WERI-Rb-1 (cell line): ENCODE results near the gene AZI2.

Experiments
- DNase-seq: peaks from one replicate; pipeline ENCODE4 v3.0.0-alpha.2; 2020
- H3K27ac ChIP-seq: fragments of 250-450 bp; sonication (Bioruptor Pico); 2 replicates; pipeline ENCODE4 v1.5.1; 2020; ENCODE audit warnings: mild to moderate bottlenecking, moderate library complexity
- H3K27me3 ChIP-seq: fragments of 250-450 bp; sonication (Bioruptor Pico); 2 replicates; pipeline ENCODE4 v1.5.1; 2021; ENCODE audit warnings: mild to moderate bottlenecking, low read depth, moderate library complexity; ENCODE audit not compliant: insufficient read depth, severe bottlenecking
- H3K36me3 ChIP-seq: fragments of 250-450 bp; sonication (Bioruptor Pico); 2 replicates; pipeline ENCODE4 v1.5.1; 2020; ENCODE audit warnings: mild to moderate bottlenecking, moderate library complexity
- H3K4me3 ChIP-seq: 2 replicates; pipeline ENCODE4 v1.5.1; 2011; ENCODE audit warnings: low read depth, mild to moderate bottlenecking, control low read depth, low read length
- H3K9me3 ChIP-seq: fragments of 250-450 bp; sonication (Bioruptor Pico); 2 replicates; pipeline ENCODE4 v1.5.1; 2021; ENCODE audit warnings: mild to moderate bottlenecking, moderate library complexity; ENCODE audit not compliant: severe bottlenecking
- CTCF ChIP-seq: IDR thresholded peaks from 2 replicates; pipeline ENCODE4 v1.5.1; 2011; ENCODE audit warnings: low read depth, mild to moderate bottlenecking, control low read depth, inconsistent platforms, low read length

AZI2 gene

GRCh38 chr3:28317438-28318022 is 31.1 kb downstream of the AZI2 start:
- DNase-seq, result peak; percentile 35
- H3K9me3 ChIP-seq, result no peaks in the 10 kb centered on the region
- H3K36me3 ChIP-seq, result no peaks in the 10 kb centered on the region; the same call in 1 of the 2 replicates
- H3K4me3 ChIP-seq, result no peak overlapping the region
- H3K27ac ChIP-seq, result no peak overlapping the region
- peak; percentile 55 for TF ChIP-seq CTCF
- no peaks in the 10 kb centered on the region for H3K27me3 ChIP-seq

GRCh38 chr3:28316226-28316625 is 32.4 kb downstream of the AZI2 start:
- TF ChIP-seq CTCF, result no peak
- H3K4me3 ChIP-seq, result no peak overlapping the region
- no peak for DNase-seq
- H3K9me3 ChIP-seq, result no peaks in the 10 kb centered on the region
- H3K36me3 ChIP-seq, result no peaks in the 10 kb centered on the region
- H3K27ac ChIP-seq, result no peak overlapping the region
- H3K27me3 ChIP-seq, result no peaks in the 10 kb centered on the region

GRCh38 chr3:28315711-28316110 is 32.9 kb downstream of the AZI2 start:
- TF ChIP-seq CTCF, result no peak
- Histone ChIP-seq H3K4me3 (no peak overlapping the region), H3K36me3 (no peaks in the 10 kb centered on the region), H3K27me3 (no peaks in the 10 kb centered on the region), H3K9me3 (no peaks in the 10 kb centered on the region), H3K27ac (no peak overlapping the region)
- no peak for DNase-seq

- DNase-seq, result no peak
Measured at GRCh38 chr3:28308196-28308595, 40.4 kb downstream of the AZI2 start.

GRCh38 chr3:28301688-28302087 is 46.9 kb downstream of the AZI2 start:
- Histone ChIP-seq H3K4me3 (no peak overlapping the region), H3K36me3 (no peaks in the 10 kb centered on the region), H3K9me3 (no peaks in the 10 kb centered on the region), H3K27ac (no peak overlapping the region), H3K27me3 (no peaks in the 10 kb centered on the region)
- DNase-seq, result no peak
- TF ChIP-seq CTCF, result no peak

More at GRCh38 chr3:28308196-28308595, 40.4 kb downstream of the AZI2 start:
- TF ChIP-seq CTCF, result no peak
- H3K27ac ChIP-seq, result no peak overlapping the region
- H3K9me3 ChIP-seq, result no peaks in the 10 kb centered on the region
- no peaks in the 10 kb centered on the region for H3K27me3 ChIP-seq
- no peaks in the 10 kb centered on the region for H3K36me3 ChIP-seq
- no peak overlapping the region for H3K4me3 ChIP-seq

- DNase-seq, result no peak
- Histone ChIP-seq H3K9me3 (no peaks in the 10 kb centered on the region), H3K36me3 (no peaks in the 10 kb centered on the region), H3K27me3 (no peaks in the 10 kb centered on the region), H3K27ac (no peak overlapping the region), H3K4me3 (no peak overlapping the region)
- TF ChIP-seq CTCF, result no peak
Measured at GRCh38 chr3:28300345-28300962, 48.2 kb downstream of the AZI2 start.
